ENCODE data around the gene RBM6. TPM values are rescaled to one million over a fixed set of nuclear protein-coding genes. Genes with fewer than 3 reads are reported as not detected.

Gene RBM6, protein sequence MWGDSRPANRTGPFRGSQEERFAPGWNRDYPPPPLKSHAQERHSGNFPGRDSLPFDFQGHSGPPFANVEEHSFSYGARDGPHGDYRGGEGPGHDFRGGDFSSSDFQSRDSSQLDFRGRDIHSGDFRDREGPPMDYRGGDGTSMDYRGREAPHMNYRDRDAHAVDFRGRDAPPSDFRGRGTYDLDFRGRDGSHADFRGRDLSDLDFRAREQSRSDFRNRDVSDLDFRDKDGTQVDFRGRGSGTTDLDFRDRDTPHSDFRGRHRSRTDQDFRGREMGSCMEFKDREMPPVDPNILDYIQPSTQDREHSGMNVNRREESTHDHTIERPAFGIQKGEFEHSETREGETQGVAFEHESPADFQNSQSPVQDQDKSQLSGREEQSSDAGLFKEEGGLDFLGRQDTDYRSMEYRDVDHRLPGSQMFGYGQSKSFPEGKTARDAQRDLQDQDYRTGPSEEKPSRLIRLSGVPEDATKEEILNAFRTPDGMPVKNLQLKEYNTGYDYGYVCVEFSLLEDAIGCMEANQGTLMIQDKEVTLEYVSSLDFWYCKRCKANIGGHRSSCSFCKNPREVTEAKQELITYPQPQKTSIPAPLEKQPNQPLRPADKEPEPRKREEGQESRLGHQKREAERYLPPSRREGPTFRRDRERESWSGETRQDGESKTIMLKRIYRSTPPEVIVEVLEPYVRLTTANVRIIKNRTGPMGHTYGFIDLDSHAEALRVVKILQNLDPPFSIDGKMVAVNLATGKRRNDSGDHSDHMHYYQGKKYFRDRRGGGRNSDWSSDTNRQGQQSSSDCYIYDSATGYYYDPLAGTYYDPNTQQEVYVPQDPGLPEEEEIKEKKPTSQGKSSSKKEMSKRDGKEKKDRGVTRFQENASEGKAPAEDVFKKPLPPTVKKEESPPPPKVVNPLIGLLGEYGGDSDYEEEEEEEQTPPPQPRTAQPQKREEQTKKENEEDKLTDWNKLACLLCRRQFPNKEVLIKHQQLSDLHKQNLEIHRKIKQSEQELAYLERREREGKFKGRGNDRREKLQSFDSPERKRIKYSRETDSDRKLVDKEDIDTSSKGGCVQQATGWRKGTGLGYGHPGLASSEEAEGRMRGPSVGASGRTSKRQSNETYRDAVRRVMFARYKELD
- 99.4 TPM for polyA plus RNA-seq (2013, experiment 1 of 2)
- polyA plus RNA-seq (2013, experiment 2 of 2), result 85.1 TPM

DNA sequence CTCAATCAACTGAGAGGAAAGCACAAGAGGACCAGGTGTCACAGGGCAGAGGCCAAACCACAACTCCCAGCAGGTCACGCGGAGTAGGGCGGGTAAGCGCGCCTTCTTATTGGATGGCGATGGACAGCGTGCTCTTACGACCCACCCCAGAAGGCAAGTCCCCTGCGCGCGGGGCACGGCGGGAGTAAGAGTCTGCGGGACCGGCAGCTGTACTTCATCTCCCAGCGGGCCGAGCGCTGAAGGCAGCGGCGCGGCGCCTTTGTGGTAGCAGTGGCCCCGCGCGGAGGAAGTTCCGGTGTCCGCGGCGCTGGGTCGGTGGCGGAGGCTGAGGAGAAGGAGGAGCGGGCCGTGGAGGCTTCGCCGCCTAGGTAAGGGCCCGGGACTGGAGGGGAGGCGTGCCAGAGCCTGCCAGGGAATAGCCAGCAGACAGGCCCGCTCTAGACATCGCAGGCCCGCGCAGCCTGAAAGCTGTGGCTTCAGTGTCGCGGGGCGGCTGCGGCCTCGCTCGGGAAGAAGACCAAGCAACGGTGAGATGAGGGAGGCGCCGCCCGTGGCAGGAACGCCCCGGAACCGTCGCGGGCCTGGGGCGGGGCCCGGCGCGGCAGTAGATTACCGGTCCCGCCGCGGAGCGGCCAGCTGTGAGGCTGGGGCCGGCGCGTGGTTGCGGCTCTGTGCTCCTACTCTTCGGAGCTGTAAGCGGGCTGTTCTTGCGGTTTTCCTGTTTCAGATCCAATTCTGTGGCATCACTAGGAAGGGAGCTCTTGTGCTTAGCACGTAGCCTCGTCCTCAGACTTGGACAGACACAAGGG, at the start of gene RBM6:
TSS of gene RBM6 (plus strand) at position 293 of the 809 bp plus-strand sequence. CDS start 22,492 bp downstream, outside the sequence.
- peaks cover 19% of the 10 kb centered on the region for H3K36me3 ChIP-seq (ENCODE audit: control insufficient read depth, insufficient read depth, low read length)
- no peaks in the 10 kb centered on the region for H3K4me1 ChIP-seq (ENCODE audit: control insufficient read depth, insufficient read depth, low read length, poor library complexity, severe bottlenecking)
- no peaks in the 10 kb centered on the region for H3K9me3 ChIP-seq (ENCODE audit: control insufficient read depth, low read length)
- H3K27ac ChIP-seq (ENCODE audit: low read depth, low read length, severe bottlenecking), result peak within 1 kb of the TSS; percentile 93
- H3K4me3 ChIP-seq (ENCODE audit: extremely low read depth, insufficient read depth, low read length, poor library complexity, severe bottlenecking), result peak within 1 kb of the TSS; percentile 79
- 0 to 1% methylated on average over 64 to 73 of the region's 74 CpGs for WGBS, 2 experiments (ENCODE audit: insufficient coverage in 2 of 2)

DNA sequence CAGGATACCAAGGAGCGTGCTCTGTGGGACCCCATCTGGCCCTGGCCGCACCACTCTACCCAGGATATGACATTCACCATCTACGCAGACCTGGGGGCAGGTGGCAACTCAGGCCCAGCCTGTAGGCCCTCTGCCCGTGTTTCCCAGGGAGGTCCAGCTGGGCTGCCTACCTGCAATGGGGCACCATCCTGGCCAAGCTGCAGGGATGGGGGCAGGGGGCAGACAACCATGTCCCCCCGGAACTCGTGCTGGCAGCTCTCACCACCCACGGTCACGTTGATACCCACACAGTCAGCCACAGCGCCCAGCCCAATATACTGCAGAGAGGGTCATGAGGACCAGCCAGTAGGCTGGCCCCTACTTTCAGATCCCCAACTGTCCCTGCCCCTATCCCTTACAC, 44.2 kb upstream of the RBM6 start:
- no peaks in the 10 kb centered on the region for H3K4me1 ChIP-seq (ENCODE audit: control insufficient read depth, insufficient read depth, low read length, poor library complexity, severe bottlenecking)
- no peak overlapping the region for H3K27ac ChIP-seq (ENCODE audit: low read depth, low read length, severe bottlenecking)
- H3K36me3 ChIP-seq (ENCODE audit: control insufficient read depth, insufficient read depth, low read length), result no peaks in the 10 kb centered on the region
- no peaks in the 10 kb centered on the region for H3K9me3 ChIP-seq (ENCODE audit: control insufficient read depth, low read length)
- no peak overlapping the region for H3K4me3 ChIP-seq (ENCODE audit: extremely low read depth, insufficient read depth, low read length, poor library complexity, severe bottlenecking)
- WGBS, 2 experiments (ENCODE audit: insufficient coverage in 2 of 2), result 95 to 96% methylated on average over 9 of the region's 9 CpGs

DNA sequence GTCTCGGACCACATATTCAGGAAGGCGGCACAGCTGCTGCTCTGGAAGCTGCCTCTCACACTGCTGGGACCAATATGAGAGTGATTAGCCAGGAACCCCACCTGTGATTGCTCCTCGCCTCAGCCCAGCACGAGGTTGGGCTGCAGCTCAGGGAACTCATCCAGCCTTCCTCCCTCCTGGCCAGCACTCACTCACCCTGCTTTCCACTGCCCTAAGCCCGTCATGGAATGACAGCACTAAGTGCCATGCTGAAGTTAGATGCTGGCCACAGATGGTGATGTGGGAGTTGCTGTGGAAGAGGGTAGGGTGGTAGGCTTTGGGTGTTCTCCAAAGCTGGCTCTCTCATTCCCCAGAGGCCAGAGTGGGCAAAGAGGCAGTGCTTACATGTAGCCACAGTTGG, 43.6 kb upstream of the RBM6 start:
- no peak overlapping the region for H3K4me3 ChIP-seq (ENCODE audit: extremely low read depth, insufficient read depth, low read length, poor library complexity, severe bottlenecking)
- 71 to 97% methylated on average over 3 to 4 of the region's 5 CpGs for WGBS, 2 experiments (ENCODE audit: insufficient coverage in 2 of 2)
- no peaks in the 10 kb centered on the region for H3K36me3 ChIP-seq (ENCODE audit: control insufficient read depth, insufficient read depth, low read length)
- H3K9me3 ChIP-seq (ENCODE audit: control insufficient read depth, low read length), result no peaks in the 10 kb centered on the region
- H3K27ac ChIP-seq (ENCODE audit: low read depth, low read length, severe bottlenecking), result no peak overlapping the region
- no peaks in the 10 kb centered on the region for H3K4me1 ChIP-seq (ENCODE audit: control insufficient read depth, insufficient read depth, low read length, poor library complexity, severe bottlenecking)

DNA sequence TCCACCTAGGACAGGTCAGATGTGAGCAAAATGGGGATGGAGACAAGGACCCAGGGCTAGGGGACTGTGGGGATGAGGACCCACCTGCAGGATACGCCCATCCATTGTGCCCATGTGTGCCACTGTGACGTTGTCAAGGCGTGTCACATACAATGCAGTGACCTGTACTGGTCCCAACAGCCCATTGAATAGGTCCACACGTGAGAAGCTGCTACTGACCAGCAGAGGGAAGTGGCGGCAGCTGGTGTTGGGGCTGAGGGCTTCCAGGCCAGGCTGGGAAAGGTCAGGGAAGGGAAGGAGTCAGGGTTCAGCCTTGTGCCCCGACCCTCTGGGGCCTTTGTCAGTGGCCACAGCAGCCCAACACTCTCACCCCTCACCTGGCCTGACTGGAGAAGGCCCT, 41.0 kb upstream of the RBM6 start:
- Histone ChIP-seq H3K36me3 (ENCODE audit: control insufficient read depth, insufficient read depth, low read length) (no peaks in the 10 kb centered on the region), H3K4me3 (ENCODE audit: extremely low read depth, insufficient read depth, low read length, poor library complexity, severe bottlenecking) (no peak overlapping the region), H3K27ac (ENCODE audit: low read depth, low read length, severe bottlenecking) (no peak overlapping the region), H3K9me3 (ENCODE audit: control insufficient read depth, low read length) (no peaks in the 10 kb centered on the region), H3K4me1 (ENCODE audit: control insufficient read depth, insufficient read depth, low read length, poor library complexity, severe bottlenecking) (no peaks in the 10 kb centered on the region)
- 73 to 84% methylated on average over 5 of the region's 6 CpGs for WGBS, 2 experiments (ENCODE audit: insufficient coverage in 2 of 2)

DNA sequence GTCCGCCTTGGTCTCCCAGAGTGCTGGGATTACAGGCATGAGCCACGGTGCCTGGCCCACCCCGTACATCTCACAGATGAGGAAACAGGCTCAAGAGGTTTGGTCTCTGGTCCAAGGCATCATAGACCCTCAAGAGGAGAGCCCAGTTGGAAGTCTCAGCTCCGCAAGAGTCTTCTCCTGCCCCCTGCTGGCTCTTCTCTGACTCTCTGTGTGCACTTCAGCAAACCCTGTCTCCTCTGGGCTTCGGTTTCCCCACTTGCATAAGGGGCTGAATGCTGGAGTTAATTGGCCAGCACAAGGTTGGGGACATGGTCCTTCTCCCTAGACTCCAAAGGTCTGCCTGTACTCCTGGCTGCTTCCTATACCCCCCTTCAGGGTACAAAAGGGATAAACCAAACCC, 40.1 kb upstream of the RBM6 start:
- no peaks in the 10 kb centered on the region for H3K4me1 ChIP-seq (ENCODE audit: control insufficient read depth, insufficient read depth, low read length, poor library complexity, severe bottlenecking)
- no peak overlapping the region for H3K27ac ChIP-seq (ENCODE audit: low read depth, low read length, severe bottlenecking)
- no peaks in the 10 kb centered on the region for H3K9me3 ChIP-seq (ENCODE audit: control insufficient read depth, low read length)
- no peak overlapping the region for H3K4me3 ChIP-seq (ENCODE audit: extremely low read depth, insufficient read depth, low read length, poor library complexity, severe bottlenecking)
- no peaks in the 10 kb centered on the region for H3K36me3 ChIP-seq (ENCODE audit: control insufficient read depth, insufficient read depth, low read length)
- WGBS, 2 experiments (ENCODE audit: insufficient coverage in 2 of 2), result 79 to 80% methylated on average over 5 of the region's 5 CpGs

DNA sequence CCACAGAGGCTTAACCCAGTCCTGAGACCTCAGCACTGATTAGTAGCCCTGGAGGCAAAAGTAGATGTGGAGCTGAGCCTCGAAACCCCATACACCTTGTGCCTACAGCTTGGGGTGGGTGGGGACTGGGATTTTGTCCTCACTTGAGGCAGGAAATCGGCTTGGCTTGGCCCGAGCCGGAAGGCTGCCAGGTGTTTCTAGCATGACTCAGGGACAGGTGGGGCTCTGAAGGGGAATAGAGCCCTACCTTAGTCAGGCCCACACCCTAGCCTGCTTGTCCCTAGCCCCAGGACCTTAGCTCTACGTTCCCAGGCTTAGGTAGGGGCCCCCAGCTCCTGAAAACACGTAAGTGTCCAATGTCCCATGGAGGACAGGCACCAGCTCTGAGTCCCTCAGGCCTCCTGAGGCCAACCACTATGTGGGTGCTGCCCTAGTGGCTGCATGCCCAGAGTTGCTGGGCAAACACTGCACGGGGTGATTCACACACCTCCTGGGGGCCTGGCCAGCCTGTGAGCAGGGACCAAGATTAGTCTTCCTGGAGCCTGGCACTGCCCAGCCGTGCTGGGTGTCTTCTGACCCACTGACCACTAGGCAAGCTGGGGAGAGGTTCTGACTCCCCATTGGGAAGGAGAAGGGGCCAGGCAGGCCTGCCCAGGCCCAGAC, 39.3 kb upstream of the RBM6 start:
- H3K9me3 ChIP-seq (ENCODE audit: control insufficient read depth, low read length), result no peaks in the 10 kb centered on the region
- H3K4me3 ChIP-seq (ENCODE audit: extremely low read depth, insufficient read depth, low read length, poor library complexity, severe bottlenecking), result no peak overlapping the region
- H3K27ac ChIP-seq (ENCODE audit: low read depth, low read length, severe bottlenecking), result no peak overlapping the region
- 84 to 86% methylated on average over 5 of the region's 8 CpGs for WGBS, 2 experiments (ENCODE audit: insufficient coverage in 2 of 2)
- H3K36me3 ChIP-seq (ENCODE audit: control insufficient read depth, insufficient read depth, low read length), result no peaks in the 10 kb centered on the region
- no peaks in the 10 kb centered on the region for H3K4me1 ChIP-seq (ENCODE audit: control insufficient read depth, insufficient read depth, low read length, poor library complexity, severe bottlenecking)

DNA sequence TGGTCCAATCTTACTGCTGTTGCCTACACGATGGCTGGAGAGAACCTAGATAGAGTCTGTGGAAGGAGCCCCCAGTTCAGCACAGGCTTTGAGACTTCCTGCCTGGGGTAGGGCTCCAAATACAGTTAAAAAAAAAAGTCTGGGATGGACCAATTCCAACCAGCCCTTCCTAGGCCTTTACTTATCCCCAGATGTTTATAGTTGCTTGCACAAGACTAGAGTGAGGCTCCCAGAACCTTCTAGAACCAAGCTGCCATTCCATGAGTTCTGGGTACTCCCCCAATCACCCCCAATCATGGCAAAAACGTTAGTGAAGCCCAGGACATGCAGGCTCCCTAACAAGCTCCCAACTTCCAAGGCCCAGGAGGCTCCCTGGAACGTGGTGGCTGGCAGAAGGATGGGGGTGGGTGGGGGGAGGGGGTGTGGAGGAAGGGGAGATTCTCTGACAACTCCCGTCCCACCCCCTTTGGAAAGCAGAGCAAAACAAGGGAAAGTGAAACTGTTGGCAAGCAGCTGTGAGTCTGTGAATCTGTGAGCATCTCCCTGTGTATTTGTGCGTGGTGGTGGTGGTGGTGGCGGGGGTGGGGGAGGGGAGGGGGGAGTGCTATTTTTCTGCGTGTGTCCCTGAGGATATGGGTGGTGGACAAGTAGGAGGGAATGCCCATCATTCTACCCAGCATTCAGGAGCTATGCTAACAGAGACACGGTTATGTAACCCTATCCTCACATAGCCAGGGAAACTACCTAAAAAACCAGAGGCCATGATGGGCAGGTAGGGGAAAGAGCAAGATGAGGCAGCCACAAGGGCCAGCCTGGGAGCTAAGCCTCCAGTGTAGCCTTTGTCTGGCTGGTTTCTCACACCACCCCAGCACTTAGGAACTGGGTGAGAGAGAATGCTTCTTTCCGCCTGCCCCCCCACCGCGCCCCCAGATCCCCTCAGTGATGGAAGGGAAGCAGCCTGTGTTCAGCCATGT, 38.3 kb upstream of the RBM6 start:
- Histone ChIP-seq H3K4me3 (ENCODE audit: extremely low read depth, insufficient read depth, low read length, poor library complexity, severe bottlenecking) (no peak overlapping the region), H3K36me3 (ENCODE audit: control insufficient read depth, insufficient read depth, low read length) (no peaks in the 10 kb centered on the region), H3K9me3 (ENCODE audit: control insufficient read depth, low read length) (no peaks in the 10 kb centered on the region), H3K27ac (ENCODE audit: low read depth, low read length, severe bottlenecking) (no peak overlapping the region), H3K4me1 (ENCODE audit: control insufficient read depth, insufficient read depth, low read length, poor library complexity, severe bottlenecking) (no peaks in the 10 kb centered on the region)
- 92 to 98% methylated on average over 4 of the region's 11 CpGs for WGBS, 2 experiments (ENCODE audit: insufficient coverage in 2 of 2)

DNA sequence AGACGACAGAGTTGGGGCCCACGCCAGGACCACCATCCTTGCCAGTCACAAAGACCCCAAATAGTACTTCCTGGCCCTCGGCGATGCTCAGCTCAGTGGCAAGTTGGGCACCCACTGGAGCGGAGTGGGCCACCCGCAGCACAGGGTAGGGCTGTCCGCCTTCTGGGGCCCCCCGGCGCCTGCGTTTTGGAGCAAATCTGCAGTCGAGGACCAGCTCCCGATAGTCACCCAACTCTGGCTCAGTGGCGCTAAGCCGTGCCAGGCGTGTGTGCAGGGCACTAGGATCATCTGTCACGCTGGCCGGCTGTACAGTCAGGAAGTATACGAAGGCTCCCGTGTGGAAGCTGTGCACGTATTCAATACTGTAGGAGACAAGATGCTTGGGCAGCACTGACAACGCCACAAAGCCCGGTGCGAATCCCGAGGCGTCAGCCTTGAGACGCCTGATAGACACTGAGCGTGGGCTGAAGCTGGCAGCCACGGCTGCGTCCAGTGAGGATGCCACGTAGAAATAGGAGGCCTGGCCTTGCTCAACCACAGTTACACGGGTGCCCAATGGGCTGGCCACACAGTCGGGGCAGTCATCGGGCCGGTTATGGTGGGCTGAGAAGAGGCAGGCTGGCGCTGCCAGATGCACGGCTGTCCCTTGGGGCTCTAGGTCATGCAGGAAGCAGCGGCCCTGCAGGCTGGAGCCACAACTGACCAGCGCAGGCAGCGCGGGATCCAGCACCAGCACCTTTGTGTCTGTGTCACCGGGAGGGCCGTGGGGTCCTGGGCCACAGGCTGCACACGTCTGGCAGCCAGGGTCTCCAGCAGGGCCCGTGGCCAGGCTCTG, 37.2 kb upstream of the RBM6 start:
- no peak overlapping the region for H3K4me3 ChIP-seq (ENCODE audit: extremely low read depth, insufficient read depth, low read length, poor library complexity, severe bottlenecking)
- 94 to 96% methylated on average over 42 to 44 of the region's 44 CpGs for WGBS, 2 experiments (ENCODE audit: insufficient coverage in 2 of 2)
- H3K36me3 ChIP-seq (ENCODE audit: control insufficient read depth, insufficient read depth, low read length), result no peaks in the 10 kb centered on the region
- H3K9me3 ChIP-seq (ENCODE audit: control insufficient read depth, low read length), result no peaks in the 10 kb centered on the region
- H3K27ac ChIP-seq (ENCODE audit: low read depth, low read length, severe bottlenecking), result no peak overlapping the region
- peaks cover 2% of the 10 kb centered on the region for H3K4me1 ChIP-seq (ENCODE audit: control insufficient read depth, insufficient read depth, low read length, poor library complexity, severe bottlenecking)

Data from mesodermal cell (in vitro differentiated cells).